Measurements from ENCODE around the gene SRC. TPM values are rescaled to one million over a fixed set of nuclear protein-coding genes. Genes with fewer than 3 reads are reported as not detected.
A peak's percentile ranks its signal among the peaks of the same experiment; 100 is the strongest.

SRC gene
- total and polyA plus RNA-seq, 8 donors = 37.4 to 93.0 (median 71.5) TPM

- peak in 1 of 4 donors; percentile 29 for DNase-seq
Observed at GRCh38 chr20:37386505-37387251, 40.7 kb downstream of the SRC start.

GRCh38 chr20:37387519-37388269 lies 41.8 kb downstream of the SRC start:
- Histone ChIP-seq H3K4me1 (peaks cover 2 to 22% of the 10 kb centered on the region in 2 donors), H3K4me3 (no peak overlapping the region), H3K27me3 (peaks cover 0 to 7% of the 10 kb centered on the region in 2 donors), H3K9me3 (no peaks in the 10 kb centered on the region), H3K36me3 (peaks cover 0 to 40% of the 10 kb centered on the region in 2 donors), H3K27ac (no peak overlapping the region)
- DNase-seq = peak in 1 of 4 donors; percentile 14
- no peak for TF ChIP-seq CTCF (IDR thresholded peaks at IDR 0.05)
- no peak for ATAC-seq
- intact Hi-C loops (cut with DNase I) = loop anchor here in 1 of 2 donors (10.0 kb wide), 1 partner anchor 137 kb away; the partner anchor contains the start of genes BLCAP and NNAT

More at GRCh38 chr20:37386505-37387251, 40.7 kb downstream of the SRC start:
- ATAC-seq = no peak
- no peak for TF ChIP-seq CTCF (IDR thresholded peaks at IDR 0.05)
- intact Hi-C loops (cut with DNase I) = loop anchor here in 1 of 2 donors (10.0 kb wide), 1 partner anchor 138 kb away; the partner anchor contains the start of genes BLCAP and NNAT
- peaks cover 2 to 25% of the 10 kb centered on the region in 2 donors for H3K4me1 ChIP-seq
- no peak overlapping the region for H3K4me3 ChIP-seq
- H3K27me3 ChIP-seq = peaks cover 0 to 7% of the 10 kb centered on the region in 2 donors
- no peaks in the 10 kb centered on the region for H3K9me3 ChIP-seq
- H3K27ac ChIP-seq = no peak overlapping the region
- peaks cover 0 to 40% of the 10 kb centered on the region in 2 donors for H3K36me3 ChIP-seq

GRCh38 chr20:37388831-37389230 lies 42.9 kb downstream of the SRC start:
- H3K4me1 ChIP-seq = peaks cover 2 to 12% of the 10 kb centered on the region in 2 donors
- no peak for ATAC-seq
- H3K36me3 ChIP-seq = peaks cover 0 to 45% of the 10 kb centered on the region in 2 donors
- no peak overlapping the region for H3K4me3 ChIP-seq
- H3K9me3 ChIP-seq = no peaks in the 10 kb centered on the region
- TF ChIP-seq CTCF (IDR thresholded peaks at IDR 0.05) = no peak
- intact Hi-C loops (cut with DNase I) = loop anchor here in 1 of 2 donors (10.0 kb wide), 1 partner anchor 136 kb away; the partner anchor contains the start of genes BLCAP and NNAT
- H3K27me3 ChIP-seq = peaks cover 0 to 5% of the 10 kb centered on the region in 2 donors
- peak in 1 of 4 donors; percentile 15 for DNase-seq
- H3K27ac ChIP-seq = no peak overlapping the region

- no peak for DNase-seq
- TF ChIP-seq CTCF (IDR thresholded peaks at IDR 0.05) = no peak
- intact Hi-C loops (cut with DNase I) = loop anchor here in 1 of 2 donors (10.0 kb wide), 1 partner anchor 136 kb away; the partner anchor contains the start of genes BLCAP and NNAT
- H3K4me3 ChIP-seq = no peak overlapping the region
- no peaks in the 10 kb centered on the region for H3K9me3 ChIP-seq
- peaks cover 0 to under 1% of the 10 kb centered on the region in 2 donors for H3K27me3 ChIP-seq
- ATAC-seq = no peak
- peaks cover 0 to 50% of the 10 kb centered on the region in 2 donors for H3K36me3 ChIP-seq
- H3K27ac ChIP-seq = no peak overlapping the region
- H3K4me1 ChIP-seq = peaks cover 2 to 8% of the 10 kb centered on the region in 2 donors
Observed at GRCh38 chr20:37389241-37389747, 43.4 kb downstream of the SRC start.
